ACC112 (cell line): ENCODE data around the gene KCNJ1.

Experiments used
- H2AFZ ChIP-seq: fragments of 200-600 bp; sonication (generic); one replicate; pipeline ENCODE4 v1.6.0; 2017; ENCODE audit warnings: antibody characterized with exemption, low read length; ENCODE audit not compliant: unreplicated experiment
- H3K27ac ChIP-seq: fragments of 200-600 bp; sonication (generic); 2 replicates; pipeline ENCODE4 v1.5.1; 2014; ENCODE audit warnings: low read depth, mild to moderate bottlenecking, antibody characterized with exemption, low read length, moderate library complexity
- H3K27me3 ChIP-seq: fragments of 200-600 bp; sonication (generic); 2 replicates; pipeline ENCODE4 v1.6.1; 2014; ENCODE audit warnings: mild to moderate bottlenecking, antibody characterized with exemption, low read length, moderate library complexity, mixed read lengths; ENCODE audit not compliant: insufficient read depth
- H3K36me3 ChIP-seq: fragments of 200-600 bp; sonication (generic); 2 replicates; pipeline ENCODE4 v1.6.1; 2016; ENCODE audit warnings: mild to moderate bottlenecking, antibody characterized with exemption, low read length, moderate library complexity, mixed read lengths; ENCODE audit not compliant: insufficient read depth
- H3K4me1 ChIP-seq: fragments of 200-600 bp; sonication (generic); one replicate; pipeline ENCODE4 v1.6.1; 2016; ENCODE audit warnings: low read length, mixed read lengths; ENCODE audit not compliant: insufficient read depth, unreplicated experiment, control insufficient read depth
- H3K4me3 ChIP-seq: fragments of 200-600 bp; sonication (generic); 2 replicates; pipeline ENCODE4 v1.5.1; 2014; ENCODE audit warnings: mild to moderate bottlenecking, low read depth, low read length
- H3K79me2 ChIP-seq: fragments of 200-600 bp; sonication (generic); one replicate; pipeline ENCODE4 v1.6.0; 2016; ENCODE audit warnings: low read length; ENCODE audit not compliant: control insufficient read depth, unreplicated experiment, insufficient read depth

Gene KCNJ1

GRCh38 chr11:128862908-128863660 lies 4.0 kb downstream of the KCNJ1 start:
- Histone ChIP-seq H3K79me2 (no peaks in the 10 kb centered on the region), H3K27me3 (peaks cover 6% of the 10 kb centered on the region; the same call in 1 of the 2 replicates), H3K36me3 (no peaks in the 10 kb centered on the region), H3K4me1 (peaks cover 14% of the 10 kb centered on the region), H3K4me3 (no peak overlapping the region), H3K27ac (peak overlapping the region; percentile 1; the same call in 1 of the 2 replicates), H2AFZ (no peak overlapping the region)

GRCh38 chr11:128862406-128862805 lies 4.7 kb downstream of the KCNJ1 start:
- peaks cover 14% of the 10 kb centered on the region for H3K4me1 ChIP-seq
- no peaks in the 10 kb centered on the region for H3K79me2 ChIP-seq
- H3K36me3 ChIP-seq = no peaks in the 10 kb centered on the region
- H2AFZ ChIP-seq = no peak overlapping the region
- no peak overlapping the region for H3K27ac ChIP-seq
- H3K27me3 ChIP-seq = peaks cover 7% of the 10 kb centered on the region
- no peak overlapping the region for H3K4me3 ChIP-seq

GRCh38 chr11:128860571-128861361 lies 6.3 kb downstream of the KCNJ1 start:
- Histone ChIP-seq H3K4me3 (no peak overlapping the region), H3K36me3 (no peaks in the 10 kb centered on the region), H3K4me1 (peaks cover 14% of the 10 kb centered on the region), H2AFZ (no peak overlapping the region), H3K27me3 (peaks cover 23% of the 10 kb centered on the region), H3K79me2 (no peaks in the 10 kb centered on the region), H3K27ac (no peak overlapping the region)

DNA sequence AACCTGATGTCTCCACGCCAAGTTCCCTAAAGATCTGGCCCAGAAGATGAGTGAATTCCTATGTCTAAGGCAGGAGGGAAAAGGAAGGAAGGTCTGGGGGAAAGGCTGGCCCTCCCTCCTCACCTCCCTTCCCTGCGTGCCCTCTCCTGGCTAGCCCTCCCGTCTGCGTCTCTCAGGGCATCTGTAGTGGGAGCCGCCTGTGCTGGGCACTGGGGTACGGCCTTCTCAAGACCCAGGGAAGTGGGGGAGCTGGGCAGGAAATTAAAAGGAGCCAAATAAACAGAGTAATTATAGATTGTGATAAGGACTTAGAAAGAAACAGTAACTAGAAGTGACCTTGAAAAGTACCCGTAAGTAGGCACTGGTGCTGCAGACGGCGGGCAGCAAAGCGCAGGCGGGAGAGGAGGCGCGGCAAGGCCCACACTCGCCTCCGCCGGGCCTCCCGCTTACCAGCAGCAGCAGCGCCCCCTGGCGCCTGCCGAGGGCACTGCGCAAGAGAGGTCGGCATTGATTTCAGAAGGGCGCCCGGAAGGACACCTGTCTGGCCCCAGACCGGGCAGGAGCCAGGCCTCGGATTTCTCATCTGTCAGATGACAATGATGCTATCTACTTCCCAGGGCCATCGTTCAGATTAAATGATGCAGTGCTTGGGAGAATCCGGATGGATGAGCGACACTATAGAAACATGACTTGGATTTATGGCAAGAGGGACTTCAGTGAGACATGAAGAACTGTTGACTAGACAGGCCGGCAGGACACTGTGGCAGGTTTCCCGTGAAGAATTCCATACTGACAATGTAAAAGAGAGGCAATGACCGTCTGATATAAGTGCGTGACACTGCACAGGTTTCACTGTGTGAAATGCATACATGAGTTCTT lies 7.3 kb downstream of the KCNJ1 start:
- no peak overlapping the region for H3K27ac ChIP-seq
- H3K4me1 ChIP-seq = peaks cover 14% of the 10 kb centered on the region
- H3K27me3 ChIP-seq = peaks cover 31% of the 10 kb centered on the region
- no peak overlapping the region for H3K4me3 ChIP-seq
- no peak overlapping the region for H2AFZ ChIP-seq
- no peaks in the 10 kb centered on the region for H3K79me2 ChIP-seq
- H3K36me3 ChIP-seq = no peaks in the 10 kb centered on the region

DNA sequence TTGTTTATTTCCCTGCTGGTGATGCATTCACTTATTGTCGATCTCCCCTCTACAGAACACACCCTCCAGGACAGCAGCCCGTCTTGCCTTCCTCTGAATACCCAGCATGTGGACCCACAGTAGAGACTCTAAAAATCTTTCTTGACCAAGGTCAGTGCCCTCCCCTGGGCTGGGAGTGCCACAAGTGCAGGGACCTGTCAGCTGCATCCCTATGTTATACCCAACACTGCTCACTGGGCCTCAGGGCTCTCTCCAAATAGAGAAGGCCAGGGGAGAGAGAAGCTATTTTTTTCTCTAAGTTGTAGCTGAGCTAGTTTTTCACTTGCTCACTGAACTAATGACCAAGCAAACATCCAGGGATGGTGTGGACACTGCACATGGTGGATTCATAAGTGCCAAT lies 9.8 kb downstream of the KCNJ1 start:
- Histone ChIP-seq H3K79me2 (no peaks in the 10 kb centered on the region), H2AFZ (no peak overlapping the region), H3K27ac (no peak overlapping the region), H3K27me3 (peaks cover 46% of the 10 kb centered on the region), H3K4me1 (no peaks in the 10 kb centered on the region), H3K4me3 (no peak overlapping the region), H3K36me3 (no peaks in the 10 kb centered on the region)

- Histone ChIP-seq H3K36me3 (no peaks in the 10 kb centered on the region), H3K27ac (no peak overlapping the region), H3K4me3 (no peak overlapping the region), H3K4me1 (no peaks in the 10 kb centered on the region), H3K79me2 (no peaks in the 10 kb centered on the region), H2AFZ (no peak overlapping the region), H3K27me3 (peaks cover 46% of the 10 kb centered on the region)
Observed at GRCh38 chr11:128856241-128856640, 10.9 kb downstream of the KCNJ1 start.

DNA sequence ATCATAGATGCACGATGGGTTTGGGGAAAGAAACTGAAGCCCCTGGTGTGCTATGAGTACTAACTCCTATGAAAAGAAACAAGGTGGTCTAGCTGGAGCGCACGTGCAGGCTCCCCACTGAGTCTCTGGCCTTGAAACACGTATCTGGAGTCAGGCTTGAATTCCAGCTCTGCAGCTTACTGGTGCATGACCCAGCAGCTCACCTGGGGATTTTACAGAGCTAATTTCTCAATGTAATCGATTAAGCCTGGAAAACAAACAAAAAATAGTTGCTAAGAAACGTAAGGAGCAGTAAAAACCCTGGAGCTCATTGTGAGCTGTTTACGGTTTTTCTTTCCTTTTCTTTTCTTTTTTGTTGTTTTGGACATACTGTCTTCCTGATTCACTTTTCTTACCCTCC lies 12.3 kb downstream of the KCNJ1 start:
- Histone ChIP-seq H3K27me3 (peaks cover 46% of the 10 kb centered on the region), H3K27ac (no peak overlapping the region)

DNA sequence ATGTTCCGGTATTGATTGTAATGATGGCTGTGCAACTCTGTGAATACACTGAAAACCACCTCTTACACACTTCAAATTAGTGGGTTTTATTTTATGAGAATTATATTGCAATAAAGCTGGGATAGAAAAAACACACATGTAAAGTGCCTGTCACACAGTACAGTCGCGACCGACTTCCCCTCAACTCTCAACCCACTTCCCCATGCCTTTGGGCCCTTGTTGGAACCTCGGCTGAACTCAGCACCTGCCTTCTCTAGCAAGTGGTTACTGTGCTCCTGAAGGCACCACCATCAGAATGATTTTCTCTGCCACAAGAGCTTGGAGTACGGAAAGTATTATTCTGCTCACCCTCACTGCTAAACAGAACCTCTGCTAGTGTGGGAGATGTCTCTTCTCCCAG lies 13.5 kb downstream of the KCNJ1 start:
- Histone ChIP-seq H3K79me2 (no peaks in the 10 kb centered on the region), H3K4me1 (no peaks in the 10 kb centered on the region), H3K36me3 (no peaks in the 10 kb centered on the region), H2AFZ (no peak overlapping the region), H3K27me3 (peaks cover 41% of the 10 kb centered on the region), H3K4me3 (no peak overlapping the region), H3K27ac (no peak overlapping the region)

More for the DNA sequence above, 12.3 kb downstream of the KCNJ1 start:
- Histone ChIP-seq H3K79me2 (no peaks in the 10 kb centered on the region), H3K36me3 (no peaks in the 10 kb centered on the region), H3K4me3 (no peak overlapping the region), H3K4me1 (no peaks in the 10 kb centered on the region), H2AFZ (no peak overlapping the region)

- H3K4me1 ChIP-seq = no peaks in the 10 kb centered on the region
- no peaks in the 10 kb centered on the region for H3K36me3 ChIP-seq
- H3K27me3 ChIP-seq = peaks cover 39% of the 10 kb centered on the region
- H3K4me3 ChIP-seq = no peak overlapping the region
- no peak overlapping the region for H2AFZ ChIP-seq
- H3K27ac ChIP-seq = no peak overlapping the region
- H3K79me2 ChIP-seq = no peaks in the 10 kb centered on the region
Observed at GRCh38 chr11:128852327-128853023, 14.6 kb downstream of the KCNJ1 start.
